Stimulated activated memory B cell treated with anti-CD40 and anti-IgM and Interleukin-4, amounts not matched to agents 10 μg/mL and 1 μg/mL and 100 μg/mL, for 72 hours (primary cell): ENCODE data around the gene MOK.
A peak's percentile ranks its signal among the peaks of the same experiment; 100 is the strongest.

Experiments
- ATAC-seq: fragments of 150-1000 bp; cut with Tn5 transposase; 2 replicates; pipeline ENCODE4 v1.10.0; 2021
- H3K27ac Mint-ChIP-seq: one replicate; pipeline ENCODE4 v1.8.0; 2022; ENCODE audit warnings: mild to moderate bottlenecking, mixed read lengths
- H3K27me3 Mint-ChIP-seq: one replicate; pipeline ENCODE4 v1.8.0; 2022; ENCODE audit warnings: mixed read lengths
- H3K36me3 Mint-ChIP-seq: one replicate; pipeline ENCODE4 v1.8.0; 2022; ENCODE audit warnings: mixed read lengths
- H3K4me1 Mint-ChIP-seq: one replicate; pipeline ENCODE4 v1.8.0; 2022; ENCODE audit warnings: mixed read lengths
- H3K4me3 Mint-ChIP-seq: one replicate; pipeline ENCODE4 v1.8.0; 2022; ENCODE audit warnings: mild to moderate bottlenecking, moderate library complexity, mixed read lengths
- H3K9me3 Mint-ChIP-seq: one replicate; pipeline ENCODE4 v1.8.0; 2022; ENCODE audit warnings: mixed read lengths

The MOK gene

DNA sequence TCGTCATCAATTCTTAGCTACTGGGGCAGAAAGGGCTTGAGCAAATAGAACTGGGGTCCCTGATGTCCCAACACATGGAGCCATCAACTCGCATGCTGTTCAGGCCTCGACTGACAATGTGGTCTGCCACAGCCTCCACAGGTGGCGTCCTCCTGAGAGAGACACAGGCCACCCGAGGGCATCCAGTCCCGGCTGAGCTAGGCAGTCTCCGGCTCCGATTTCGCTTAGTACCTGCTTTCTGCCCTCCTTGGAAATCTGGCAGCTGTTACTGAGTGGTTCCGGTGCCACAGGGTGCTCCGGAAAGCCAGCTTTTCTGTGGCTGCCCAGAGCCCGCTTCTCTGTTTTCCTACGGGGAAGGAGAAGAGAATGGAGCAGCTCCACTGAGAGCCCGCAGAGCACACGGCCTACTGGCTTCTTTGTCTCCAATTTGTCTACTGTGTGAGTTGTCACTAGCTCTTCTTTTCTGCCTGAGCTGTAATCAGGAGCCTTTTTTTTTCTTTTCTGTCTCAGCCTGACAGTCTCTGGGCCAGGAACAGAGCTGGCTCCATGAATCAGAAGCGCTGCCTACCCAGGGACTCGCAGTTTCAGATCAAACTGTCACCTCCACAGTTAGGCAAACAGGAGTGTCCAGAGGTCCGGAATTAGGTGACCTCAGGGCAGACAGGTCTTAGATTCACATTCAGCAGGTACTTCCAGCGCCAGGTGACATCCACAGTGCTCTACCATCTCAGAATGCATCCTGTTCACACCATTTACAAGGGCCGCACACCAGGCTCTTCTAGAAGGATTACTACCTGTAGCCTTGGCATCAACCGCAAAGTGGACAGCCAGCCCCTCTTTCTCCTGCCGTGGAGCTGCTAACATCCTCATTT, 73.3 kb downstream of the MOK start:
- Mint-ChIP-seq H3K4me3 (no peak overlapping the region), H3K36me3 (no peaks in the 10 kb centered on the region), H3K27ac (no peak overlapping the region), H3K4me1 (no peaks in the 10 kb centered on the region), H3K9me3 (no peaks in the 10 kb centered on the region), H3K27me3 (no peaks in the 10 kb centered on the region)
- no peak for ATAC-seq

DNA sequence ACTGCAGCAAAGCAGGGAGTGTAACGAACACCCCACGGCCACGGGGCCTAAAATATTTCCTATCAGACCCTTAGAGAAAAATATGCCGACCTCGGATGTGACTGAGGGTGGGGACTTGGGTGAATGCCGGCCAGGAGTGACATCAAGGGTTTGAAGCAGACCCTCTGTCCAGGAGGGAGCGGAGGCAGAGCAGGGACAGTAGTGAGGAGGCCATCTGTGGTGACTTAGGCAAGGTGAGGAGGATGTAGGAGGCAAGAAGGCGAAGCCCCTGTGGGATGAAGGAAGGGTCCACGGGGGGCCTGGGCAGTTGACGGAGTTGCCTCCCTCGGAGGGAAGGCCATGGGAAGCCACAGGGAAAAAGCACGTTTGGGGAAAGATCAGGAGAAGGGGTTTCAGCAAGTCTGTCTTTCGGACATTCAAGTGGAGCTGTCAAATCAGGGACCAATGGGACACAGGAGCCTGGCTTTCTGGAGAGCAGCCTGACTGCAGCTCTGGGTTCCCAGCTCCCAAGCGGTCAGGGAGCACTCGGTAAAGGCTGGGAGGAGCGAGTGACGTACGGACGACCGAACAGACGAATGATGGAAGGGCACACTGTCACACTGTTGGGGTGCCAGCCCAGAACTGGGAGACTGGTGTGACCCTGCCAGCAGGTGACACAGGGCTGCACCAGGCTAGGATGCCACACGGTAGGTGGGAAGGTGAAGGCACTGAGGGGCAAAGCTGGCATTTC, 74.3 kb downstream of the MOK start:
- Mint-ChIP-seq H3K27ac (no peak overlapping the region), H3K27me3 (no peaks in the 10 kb centered on the region), H3K4me3 (no peak overlapping the region), H3K9me3 (no peaks in the 10 kb centered on the region), H3K36me3 (no peaks in the 10 kb centered on the region), H3K4me1 (no peaks in the 10 kb centered on the region)
- ATAC-seq, result no peak

DNA sequence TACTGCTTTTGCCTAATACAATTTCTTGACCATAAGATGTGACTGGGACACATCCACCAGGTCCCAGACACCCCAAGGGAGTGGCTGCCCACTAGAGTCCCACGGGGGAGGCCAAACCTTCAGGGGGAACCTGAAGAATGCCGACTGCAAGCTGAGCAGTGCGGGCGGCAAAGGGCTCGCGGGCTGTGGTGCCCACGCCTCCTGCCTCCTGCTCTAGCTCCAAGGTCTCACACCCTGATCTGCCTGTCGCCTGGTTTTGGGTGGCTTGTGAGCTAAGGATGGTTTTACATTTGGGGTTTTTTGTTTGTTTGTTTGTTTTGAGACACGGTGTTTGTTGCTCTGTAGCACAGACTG, 75.2 kb downstream of the MOK start:
- Mint-ChIP-seq H3K9me3 (no peaks in the 10 kb centered on the region), H3K4me3 (no peak overlapping the region), H3K27ac (no peak overlapping the region), H3K36me3 (peaks cover 1% of the 10 kb centered on the region), H3K27me3 (no peaks in the 10 kb centered on the region), H3K4me1 (no peaks in the 10 kb centered on the region)
- ATAC-seq, result no peak

DNA sequence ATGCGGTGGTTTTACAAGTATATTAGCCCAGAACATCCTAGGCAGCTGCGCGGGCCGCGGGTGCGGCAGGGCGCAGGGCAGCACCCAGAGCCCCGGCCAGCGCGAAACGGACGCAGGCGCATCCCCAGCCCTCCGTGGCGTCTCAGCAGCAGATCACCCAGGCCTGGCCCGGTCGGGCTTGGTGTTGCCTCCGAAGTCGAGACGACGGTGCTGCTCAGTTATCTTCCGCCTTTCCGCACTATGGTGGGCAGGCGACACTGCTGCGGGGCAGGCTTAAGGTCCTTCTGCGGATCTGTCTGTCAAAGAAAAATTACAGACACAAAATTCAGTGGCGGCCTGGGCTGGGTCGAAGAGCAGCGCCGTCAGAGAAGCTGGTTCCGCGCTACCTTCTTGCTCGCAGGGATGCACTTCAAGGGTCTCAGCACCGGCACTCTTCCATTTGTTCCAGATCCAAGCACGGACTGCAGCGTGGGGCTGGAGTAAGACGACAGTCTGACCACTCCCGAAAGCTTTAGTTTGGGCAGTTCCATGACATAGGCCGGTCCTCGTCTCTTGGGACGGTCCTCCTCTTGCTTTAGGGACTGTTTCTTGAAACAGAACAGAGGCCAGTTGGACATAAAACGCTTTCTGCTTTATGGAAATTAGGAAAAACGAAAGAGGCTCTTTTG, 75.8 kb downstream of the MOK start:
- ATAC-seq, result no peak
- Mint-ChIP-seq H3K36me3 (peaks cover 6% of the 10 kb centered on the region), H3K27me3 (no peaks in the 10 kb centered on the region), H3K4me1 (no peaks in the 10 kb centered on the region), H3K9me3 (no peaks in the 10 kb centered on the region), H3K27ac (no peak overlapping the region), H3K4me3 (no peak overlapping the region)

DNA sequence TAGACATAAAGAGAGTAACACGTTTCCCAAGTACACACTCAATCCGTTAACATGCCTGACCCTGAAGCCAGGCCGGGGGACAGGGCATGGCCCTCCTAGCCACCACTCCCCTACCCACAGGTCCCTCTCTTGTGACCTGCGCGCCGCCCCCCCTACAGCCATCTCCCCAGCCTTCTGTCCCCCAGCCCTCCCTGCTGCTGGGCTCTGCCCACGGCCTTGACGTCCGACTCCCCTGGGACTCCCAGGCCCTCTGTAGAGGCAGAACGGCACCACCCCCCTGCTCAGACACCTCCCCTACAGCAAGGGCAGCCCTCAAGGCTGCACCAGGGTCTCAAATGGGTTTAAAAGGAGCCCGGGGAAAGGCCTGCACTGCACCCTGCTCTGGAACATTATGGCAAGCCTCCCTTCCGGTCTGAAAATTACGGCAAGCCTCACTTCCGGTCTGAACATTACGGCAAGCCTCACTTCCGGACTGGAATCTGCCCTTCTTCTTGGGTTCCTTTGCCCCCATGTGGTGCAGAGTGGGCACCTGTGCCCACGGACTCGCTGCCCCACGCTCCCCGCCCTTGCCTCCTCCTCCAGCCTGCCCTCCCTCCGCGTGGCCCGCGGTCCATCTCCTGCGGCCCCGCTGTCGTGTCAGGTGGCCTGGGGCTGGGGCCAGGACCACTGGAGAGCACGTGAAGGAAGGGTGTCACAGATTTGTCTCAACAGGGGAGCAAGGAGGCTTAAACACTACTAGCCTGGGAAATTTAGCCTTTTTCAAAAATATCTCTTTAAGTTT, 77.6 kb downstream of the MOK start:
- H3K27ac Mint-ChIP-seq, result no peak overlapping the region
- H3K4me1 Mint-ChIP-seq, result no peaks in the 10 kb centered on the region
- H3K36me3 Mint-ChIP-seq, result peaks cover 13% of the 10 kb centered on the region
- no peaks in the 10 kb centered on the region for H3K9me3 Mint-ChIP-seq
- no peak overlapping the region for H3K4me3 Mint-ChIP-seq
- no peak for ATAC-seq
- H3K27me3 Mint-ChIP-seq, result no peaks in the 10 kb centered on the region

DNA sequence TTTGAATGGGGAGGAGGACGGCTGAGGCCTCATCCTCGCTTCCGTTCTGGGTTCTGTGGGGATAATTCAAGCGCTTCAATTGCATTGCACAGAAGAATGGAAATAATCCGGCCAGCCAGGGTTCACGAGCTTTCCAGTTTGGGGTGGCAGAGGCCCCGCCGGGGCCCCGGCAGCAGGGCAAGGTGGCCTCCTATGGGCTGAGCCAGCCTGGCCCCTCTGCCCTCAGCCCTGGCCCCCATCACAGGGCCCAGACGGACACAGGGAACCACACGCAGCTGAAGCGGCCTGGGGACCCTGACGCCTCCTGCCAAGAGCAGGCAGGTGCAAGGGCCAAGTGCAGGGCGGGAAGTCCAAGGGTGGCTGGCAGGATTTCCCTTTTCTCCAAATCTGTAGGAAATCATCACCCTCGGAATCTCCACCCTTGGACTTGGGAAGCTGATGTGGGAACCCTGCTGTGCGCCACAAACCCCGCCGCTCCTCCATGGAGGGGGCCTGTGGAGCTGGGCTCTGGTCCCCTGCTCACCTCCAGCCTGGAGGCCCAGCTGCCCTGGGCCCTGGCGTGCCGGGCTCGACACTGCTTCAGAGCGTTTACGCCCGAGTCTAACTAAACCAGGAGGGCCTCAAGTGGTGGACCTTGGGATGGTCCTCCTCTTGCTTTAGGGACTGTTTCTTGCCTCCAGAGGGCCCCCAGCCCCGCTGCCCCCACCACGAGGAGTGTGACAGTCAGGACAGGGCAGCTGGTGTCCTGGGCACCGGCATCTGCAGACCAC, 78.4 kb downstream of the MOK start:
- Mint-ChIP-seq H3K27me3 (no peaks in the 10 kb centered on the region), H3K4me3 (no peak overlapping the region), H3K36me3 (peaks cover 20% of the 10 kb centered on the region), H3K9me3 (no peaks in the 10 kb centered on the region), H3K27ac (no peak overlapping the region), H3K4me1 (no peaks in the 10 kb centered on the region)
- ATAC-seq, result no peak

DNA sequence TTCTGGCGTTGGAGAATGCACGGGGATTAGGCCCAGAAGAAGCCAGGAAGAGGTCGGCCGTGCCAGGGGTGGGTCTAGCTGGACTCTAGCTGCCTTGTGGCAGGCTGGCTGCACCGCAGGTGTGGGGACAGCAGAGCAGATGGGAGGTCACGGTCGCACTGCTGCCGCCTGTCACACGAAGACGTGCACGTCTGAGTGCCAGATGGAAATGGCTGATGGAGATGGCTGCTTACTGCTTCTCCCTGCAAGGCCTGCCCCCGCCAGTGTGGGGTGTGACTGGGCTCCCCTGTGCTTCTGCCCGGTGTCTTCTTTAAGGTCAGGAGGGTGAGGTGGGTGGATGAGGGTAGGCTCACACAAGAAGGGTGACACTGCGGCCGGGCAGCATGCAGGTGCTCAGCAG, 79.0 kb downstream of the MOK start:
- Mint-ChIP-seq H3K27me3 (no peaks in the 10 kb centered on the region), H3K9me3 (no peaks in the 10 kb centered on the region), H3K36me3 (peaks cover 20% of the 10 kb centered on the region), H3K4me3 (no peak overlapping the region), H3K27ac (no peak overlapping the region), H3K4me1 (peaks cover 2% of the 10 kb centered on the region)
- no peak for ATAC-seq

DNA sequence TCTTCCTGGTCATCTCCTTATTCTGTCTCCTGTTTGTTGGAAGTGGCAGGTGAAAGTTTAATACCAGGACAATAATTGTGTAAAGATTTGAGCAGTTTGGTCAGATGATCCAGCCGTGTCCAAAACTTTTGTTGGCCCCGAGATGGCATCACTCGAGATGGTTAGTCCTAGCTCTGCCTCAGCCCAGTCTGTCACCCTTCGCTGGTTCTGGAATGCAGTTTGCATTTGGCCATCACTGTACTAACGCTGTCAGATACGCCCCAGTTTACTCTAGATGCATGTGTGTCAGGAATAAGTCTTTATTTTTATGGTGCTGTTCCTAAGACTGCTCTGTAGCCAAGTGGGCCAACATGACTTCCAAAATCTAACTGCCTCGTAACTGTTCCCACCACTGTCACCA, 79.6 kb downstream of the MOK start:
- Mint-ChIP-seq H3K4me1 (peaks cover 8% of the 10 kb centered on the region), H3K27me3 (no peaks in the 10 kb centered on the region), H3K27ac (no peak overlapping the region), H3K36me3 (peaks cover 20% of the 10 kb centered on the region), H3K4me3 (no peak overlapping the region), H3K9me3 (no peaks in the 10 kb centered on the region)
- no peak for ATAC-seq

DNA sequence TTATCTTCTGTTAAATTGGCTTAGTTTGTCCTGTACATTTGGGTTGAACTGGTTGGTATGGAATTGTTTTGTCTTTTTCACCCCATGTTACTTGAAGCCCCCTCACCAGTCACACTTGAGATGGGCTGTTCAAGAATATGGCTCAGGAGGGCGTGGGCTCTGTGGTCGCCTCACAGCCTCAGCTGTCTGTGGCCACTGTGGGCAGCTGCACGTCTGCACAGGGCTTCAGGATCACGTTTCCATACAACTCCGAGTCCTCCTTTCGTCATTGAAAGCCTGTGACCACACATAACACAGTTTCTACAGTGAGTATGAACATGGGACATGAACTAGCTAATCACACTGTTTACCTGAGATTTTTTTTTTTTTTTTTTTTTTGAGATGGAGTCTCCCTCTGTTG, 81.3 kb downstream of the MOK start:
- H3K9me3 Mint-ChIP-seq, result no peaks in the 10 kb centered on the region
- H3K4me3 Mint-ChIP-seq, result no peak overlapping the region
- H3K4me1 Mint-ChIP-seq, result peaks cover 21% of the 10 kb centered on the region
- H3K27me3 Mint-ChIP-seq, result no peaks in the 10 kb centered on the region
- peaks cover 24% of the 10 kb centered on the region for H3K36me3 Mint-ChIP-seq
- ATAC-seq, result no peak
- H3K27ac Mint-ChIP-seq, result no peak overlapping the region

DNA sequence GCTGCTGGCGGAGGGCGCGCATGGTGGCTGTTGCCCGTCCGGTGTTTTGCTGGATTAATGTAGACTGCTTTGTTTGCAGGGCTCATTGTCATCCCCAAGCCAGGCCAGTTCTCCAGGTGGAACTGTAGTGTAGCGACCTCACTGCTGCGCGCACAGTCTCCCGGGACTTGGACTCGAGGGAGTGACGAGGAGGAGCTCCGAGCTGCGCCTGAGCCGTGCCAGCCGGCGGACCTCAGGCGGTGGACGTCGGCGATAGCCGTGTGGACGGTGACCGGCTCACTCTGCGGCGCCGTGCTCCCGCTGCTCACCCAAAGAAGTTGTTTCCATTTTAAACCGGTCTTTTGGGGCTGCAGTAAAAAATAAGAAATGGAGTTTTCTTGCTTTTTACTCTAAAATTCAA, 82.2 kb downstream of the MOK start:
- Mint-ChIP-seq H3K36me3 (peaks cover 26% of the 10 kb centered on the region), H3K9me3 (no peaks in the 10 kb centered on the region), H3K27ac (no peak overlapping the region), H3K4me3 (no peak overlapping the region), H3K4me1 (peaks cover 25% of the 10 kb centered on the region), H3K27me3 (no peaks in the 10 kb centered on the region)
- no peak for ATAC-seq

DNA sequence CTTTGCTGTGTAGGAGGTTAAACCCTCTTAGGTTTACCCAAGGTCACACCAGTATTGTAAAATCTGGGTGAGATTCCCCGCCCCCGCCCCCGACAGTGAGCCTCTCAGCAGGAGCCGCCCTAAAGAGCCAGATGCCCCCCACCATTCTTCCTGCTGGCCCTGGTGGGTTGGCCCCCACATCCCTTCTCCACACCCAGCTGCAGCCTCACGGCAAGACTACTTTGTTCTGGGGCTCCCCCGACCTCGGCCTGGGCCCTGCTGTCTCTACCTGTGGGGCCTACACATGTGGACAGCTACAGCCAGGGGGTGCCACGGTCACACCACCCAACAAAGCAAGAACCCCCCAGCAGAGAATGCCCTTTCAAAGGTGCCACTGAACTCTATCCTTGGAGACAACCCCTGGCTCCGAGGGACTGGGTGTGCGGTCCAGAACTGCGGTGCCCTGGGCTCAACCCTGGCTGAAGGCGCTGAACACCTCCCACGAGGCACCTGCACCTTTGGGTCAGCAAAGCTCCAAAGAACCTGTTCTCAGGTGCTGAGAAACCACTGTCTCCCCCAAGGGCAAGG, 82.9 kb downstream of the MOK start:
- Mint-ChIP-seq H3K4me3 (no peak overlapping the region), H3K27me3 (no peaks in the 10 kb centered on the region), H3K9me3 (no peaks in the 10 kb centered on the region), H3K36me3 (peaks cover 32% of the 10 kb centered on the region), H3K27ac (no peak overlapping the region), H3K4me1 (peaks cover 31% of the 10 kb centered on the region)
- no peak for ATAC-seq

DNA sequence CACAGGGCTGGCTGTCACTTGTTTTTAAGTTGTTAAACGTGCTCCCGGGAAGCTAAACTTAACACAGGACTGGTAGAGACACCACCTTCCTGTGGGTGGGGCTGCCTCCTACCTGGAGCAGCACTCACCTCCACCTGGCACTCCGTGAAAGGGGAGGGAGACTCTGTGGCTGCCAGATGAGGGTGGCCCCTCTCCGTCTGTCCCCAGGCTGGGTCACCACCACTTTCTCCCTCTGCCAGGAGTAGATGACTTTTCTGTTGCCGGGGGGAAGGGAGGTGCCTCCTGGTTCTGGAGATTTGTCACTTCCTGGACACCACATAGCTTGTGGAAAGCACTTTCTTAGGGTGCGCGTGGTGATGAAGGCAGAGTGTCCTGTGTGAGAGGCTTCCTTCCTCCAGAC, 83.9 kb downstream of the MOK start:
- Mint-ChIP-seq H3K36me3 (peaks cover 32% of the 10 kb centered on the region), H3K4me3 (no peak overlapping the region), H3K27me3 (no peaks in the 10 kb centered on the region), H3K27ac (no peak overlapping the region), H3K4me1 (peaks cover 31% of the 10 kb centered on the region), H3K9me3 (no peaks in the 10 kb centered on the region)
- ATAC-seq, result no peak

DNA sequence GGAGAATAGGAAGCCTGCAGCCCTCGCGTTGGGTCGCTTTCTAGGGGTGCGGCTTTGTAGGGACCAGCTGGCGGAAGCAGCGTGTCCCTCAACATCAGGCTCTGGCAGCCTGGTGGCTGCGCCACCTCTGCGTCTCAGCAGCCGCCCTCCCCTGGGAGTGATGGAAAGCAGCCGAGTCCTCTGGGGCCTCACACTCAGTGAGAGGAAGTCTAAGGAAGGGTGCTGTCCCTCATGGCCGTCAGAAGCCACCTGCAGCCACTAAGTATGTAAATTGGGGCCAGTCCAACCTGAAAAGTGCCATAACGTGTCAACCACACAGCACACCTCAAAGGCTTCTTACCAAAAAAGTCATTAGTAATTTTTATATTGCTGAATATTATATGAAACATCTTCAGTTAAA, 84.9 kb downstream of the MOK start:
- Mint-ChIP-seq H3K27ac (no peak overlapping the region), H3K36me3 (peaks cover 32% of the 10 kb centered on the region), H3K9me3 (no peaks in the 10 kb centered on the region), H3K4me3 (no peak overlapping the region), H3K4me1 (peaks cover 31% of the 10 kb centered on the region), H3K27me3 (no peaks in the 10 kb centered on the region)
- ATAC-seq, result peak; percentile 99

DNA sequence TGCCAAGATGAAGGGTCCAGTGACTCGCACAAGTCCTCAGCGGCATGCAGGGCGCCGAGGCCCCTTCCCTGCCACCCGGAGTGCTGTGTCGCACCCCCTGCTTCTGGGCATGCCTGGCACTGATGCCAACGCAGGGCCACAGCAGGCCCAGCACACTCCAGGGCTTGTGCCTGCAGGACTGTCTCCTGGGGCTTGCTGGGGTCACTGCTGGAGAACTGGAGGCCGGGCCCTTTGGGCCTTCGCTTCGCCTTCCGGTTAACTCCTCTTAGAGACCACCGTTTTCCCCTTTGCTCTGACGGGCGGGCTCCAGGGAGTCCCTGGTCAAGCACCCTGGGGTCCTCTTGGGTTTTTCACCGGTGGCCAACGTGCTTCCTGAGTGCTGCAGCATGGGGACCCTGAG, 85.6 kb downstream of the MOK start:
- Mint-ChIP-seq H3K4me1 (peaks cover 31% of the 10 kb centered on the region), H3K27ac (no peak overlapping the region), H3K36me3 (peaks cover 27% of the 10 kb centered on the region), H3K4me3 (no peak overlapping the region), H3K27me3 (no peaks in the 10 kb centered on the region), H3K9me3 (no peaks in the 10 kb centered on the region)
- ATAC-seq, result no peak
